Measurements from ENCODE around the gene KLF9.

KLF9 gene

GRCh38 chr9:70421272-70422180, 7.1 kb upstream of the KLF9 start:
- DNase-seq, result no peak

GRCh38 chr9:70420441-70421271, 6.2 kb upstream of the KLF9 start:
- peak; percentile 77 to 88 for DNase-seq

GRCh38 chr9:70419556-70420440, 5.3 kb upstream of the KLF9 start:
- DNase-seq, result peak; percentile 77 to 90

GRCh38 chr9:70418822-70419555, 4.5 kb upstream of the KLF9 start:
- peak; percentile 75 to 90 for DNase-seq

GRCh38 chr9:70415476-70415875, 1.0 kb upstream of the KLF9 start:
- DNase-seq, result no peak

GRCh38 chr9:70415041-70415440, 584 bp upstream of the KLF9 start:
- DNase-seq, result no peak

- DNase-seq, result peak in 1 of 2 experiments; percentile 76
Measured at GRCh38 chr9:70413464-70413798, 1.0 kb downstream of the KLF9 start.

GRCh38 chr9:70412832-70413463, 1.5 kb downstream of the KLF9 start:
- DNase-seq, result peak in 1 of 2 experiments; percentile 54

GRCh38 chr9:70411930-70412831, 2.3 kb downstream of the KLF9 start:
- peak; percentile 53 to 78 for DNase-seq

- DNase-seq, result peak; percentile 42 to 43
Measured at GRCh38 chr9:70411121-70411929, 3.1 kb downstream of the KLF9 start.

GRCh38 chr9:70410368-70410767, 4.1 kb downstream of the KLF9 start:
- no peak for DNase-seq

- no peak for DNase-seq
Measured at GRCh38 chr9:70409800-70410199, 4.7 kb downstream of the KLF9 start.

- no peak for DNase-seq
Measured at GRCh38 chr9:70409280-70409679, 5.2 kb downstream of the KLF9 start.

- DNase-seq, result no peak
Measured at GRCh38 chr9:70408393-70409040, 5.9 kb downstream of the KLF9 start.

- no peak for DNase-seq
Measured at GRCh38 chr9:70407081-70407503, 7.4 kb downstream of the KLF9 start.

- no peak for DNase-seq
Measured at GRCh38 chr9:70406434-70406862, 8.0 kb downstream of the KLF9 start.

GRCh38 chr9:70405808-70406433, 8.5 kb downstream of the KLF9 start:
- no peak for DNase-seq

GRCh38 chr9:70404261-70404660, 10.2 kb downstream of the KLF9 start:
- DNase-seq, result no peak

- DNase-seq, result no peak
Measured at GRCh38 chr9:70403618-70404025, 10.8 kb downstream of the KLF9 start.

Data from NCI-H526 (cell line).